ENCODE results near the gene ZFC3H1. TPM values are rescaled to one million over a fixed set of nuclear protein-coding genes. Genes with fewer than 3 reads are reported as not detected.
A peak's percentile ranks its signal among the peaks of the same experiment; 100 is the strongest.

Gene ZFC3H1
- total and polyA plus RNA-seq, 9 of the 15 experiments (the other 6 are each of a cell fraction or from before 2014, with no cell fraction given) = 14.8 to 80.5 (median 22.1) TPM

DNA sequence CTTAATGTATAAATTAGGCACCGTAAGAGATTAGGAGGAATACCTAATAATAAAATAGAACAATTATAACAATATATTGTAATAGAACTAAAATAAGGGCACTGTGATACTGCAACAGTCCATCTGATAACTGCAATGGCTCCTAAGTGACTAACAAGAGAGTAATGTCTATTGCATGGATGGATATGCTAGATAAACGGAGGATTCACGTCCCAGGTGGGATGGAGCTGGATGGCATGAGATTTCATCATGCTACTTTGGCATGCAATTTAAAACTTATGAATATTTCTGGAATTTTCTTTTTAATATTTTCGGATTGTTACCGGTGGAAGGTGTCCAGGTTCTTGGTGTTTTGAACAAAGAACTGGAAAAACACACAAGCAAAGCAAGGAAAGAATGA is 20.0 kb upstream of the ZFC3H1 start:
- Histone ChIP-seq H3K9me1 (ENCODE audit: control insufficient read depth, insufficient read depth, low read length) (no peaks in the 10 kb centered on the region), H2AFZ (ENCODE audit: low read depth, low read length) (no peak overlapping the region), H4K20me1 (replicated peaks; ENCODE audit: control insufficient read depth, insufficient read depth, low read length) (no peaks in the 10 kb centered on the region), H3K36me3 (ENCODE audit: control insufficient read depth, insufficient read depth, low read length) (no peaks in the 10 kb centered on the region), H3K79me2 (ENCODE audit: control insufficient read depth, insufficient read depth, low read length) (peaks cover 21% of the 10 kb centered on the region), H3K9me3 (replicated peaks; ENCODE audit: control insufficient read depth, insufficient read depth, low read depth, low read length) (no peaks in the 10 kb centered on the region), H3K4me2 (ENCODE audit: insufficient read depth, low read length) (no peak overlapping the region), H3K4me1 (replicated peaks in 1 of 2; ENCODE audit: control insufficient read depth in 2 of 2, insufficient read depth in 2 of 2, low read length in 2 of 2) (peaks cover 4 to 10% of the 10 kb centered on the region in 2 experiments; a peak in 1 of 5 replicates), H3K27me3 (ENCODE audit: control insufficient read depth in 2 of 2, insufficient read depth in 2 of 2, low read length in 2 of 2) (no peaks in the 10 kb centered on the region), H3K9ac (ENCODE audit: insufficient read depth in 1 of 2, low read depth in 2 of 2, low read length in 2 of 2) (no peak overlapping the region), H3K4me3 (no peak overlapping the region), H3K27ac (ENCODE audit: extremely low read depth, low read depth, low read length) (no peak overlapping the region)
- DNase-seq (ENCODE audit: extremely low read depth in 1 of 4, low spot score in 3 of 4) = no peak
- 65% methylated on average over 5 of the region's 5 CpGs for WGBS (ENCODE audit: insufficient coverage, low coverage, missing lambda C conversion rate)
- FAIRE-seq = no peak
- in situ Hi-C loops (cut with MboI) = no loop called here
- POLR2A ChIA-PET = interaction anchor here (0.7 kb wide), 1 partner anchor 990 kb away, joined by 3 read pairs; no protein-coding TSS in a partner anchor
- no TSS peak for BruUV-seq (replicated peaks)
- ATAC-seq = no peak
- CTCF ChIA-PET (ENCODE audit: low intra/inter-chr PET ratio) = no interaction called here
- intact Hi-C loops (cut with micrococcal nuclease) = no loop called here
- TF ChIP-seq EP300 (IDR thresholded peaks at IDR 0.05; ENCODE audit: low read length) (peak; percentile 60), FOXJ2 (tag; IDR thresholded peaks at IDR 0.05) (no peak), POLR2H (tag; IDR thresholded peaks at IDR 0.05; ENCODE audit: low read depth) (peak; percentile 35; the same call in 1 of the 2 replicates), SAFB (IDR thresholded peaks at IDR 0.05; ENCODE audit: borderline replicate concordance, low read depth, low read length) (no peak), DPF2 (IDR thresholded peaks at IDR 0.05) (0 out of 2 replicates have a peak, but pooled peaks have one; percentile 37), ZNF347 (CRISPR knock-in tag; IDR thresholded peaks at IDR 0.05; ENCODE audit: low read depth) (no peak), ARID1B (IDR thresholded peaks at IDR 0.05) (peak; percentile 60), CTBP1 (IDR thresholded peaks at IDR 0.05; ENCODE audit: borderline replicate concordance) (0 out of 2 replicates have a peak, but pooled peaks have one; percentile 14), TEAD4 (IDR thresholded peaks at IDR 0.05; ENCODE audit: low read length) (peak; percentile 71), TEAD4 (CRISPR knock-in tag; IDR thresholded peaks at IDR 0.05; ENCODE audit: borderline replicate concordance) (no peak), CBFA2T3 (IDR thresholded peaks at IDR 0.05) (peak; percentile 52), FOSL1 (tag; conservative IDR thresholded peaks at IDR 0.05) (peak; percentile 78), ZNF75A (CRISPR knock-in tag; IDR thresholded peaks at IDR 0.05) (no peak), TAL1 (IDR thresholded peaks at IDR 0.05) (peak; percentile 41)
- TF ChIP-seq, protein P1, sequence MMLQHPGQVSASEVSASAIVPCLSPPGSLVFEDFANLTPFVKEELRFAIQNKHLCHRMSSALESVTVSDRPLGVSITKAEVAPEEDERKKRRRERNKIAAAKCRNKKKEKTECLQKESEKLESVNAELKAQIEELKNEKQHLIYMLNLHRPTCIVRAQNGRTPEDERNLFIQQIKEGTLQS (IDR thresholded peaks at IDR 0.05) = peak; percentile 84
- TF ChIP-seq, protein P1 (CRISPR knock-in tag; conservative IDR thresholded peaks at IDR 0.05) = no peak
- TF ChIP-seq, protein P2, sequence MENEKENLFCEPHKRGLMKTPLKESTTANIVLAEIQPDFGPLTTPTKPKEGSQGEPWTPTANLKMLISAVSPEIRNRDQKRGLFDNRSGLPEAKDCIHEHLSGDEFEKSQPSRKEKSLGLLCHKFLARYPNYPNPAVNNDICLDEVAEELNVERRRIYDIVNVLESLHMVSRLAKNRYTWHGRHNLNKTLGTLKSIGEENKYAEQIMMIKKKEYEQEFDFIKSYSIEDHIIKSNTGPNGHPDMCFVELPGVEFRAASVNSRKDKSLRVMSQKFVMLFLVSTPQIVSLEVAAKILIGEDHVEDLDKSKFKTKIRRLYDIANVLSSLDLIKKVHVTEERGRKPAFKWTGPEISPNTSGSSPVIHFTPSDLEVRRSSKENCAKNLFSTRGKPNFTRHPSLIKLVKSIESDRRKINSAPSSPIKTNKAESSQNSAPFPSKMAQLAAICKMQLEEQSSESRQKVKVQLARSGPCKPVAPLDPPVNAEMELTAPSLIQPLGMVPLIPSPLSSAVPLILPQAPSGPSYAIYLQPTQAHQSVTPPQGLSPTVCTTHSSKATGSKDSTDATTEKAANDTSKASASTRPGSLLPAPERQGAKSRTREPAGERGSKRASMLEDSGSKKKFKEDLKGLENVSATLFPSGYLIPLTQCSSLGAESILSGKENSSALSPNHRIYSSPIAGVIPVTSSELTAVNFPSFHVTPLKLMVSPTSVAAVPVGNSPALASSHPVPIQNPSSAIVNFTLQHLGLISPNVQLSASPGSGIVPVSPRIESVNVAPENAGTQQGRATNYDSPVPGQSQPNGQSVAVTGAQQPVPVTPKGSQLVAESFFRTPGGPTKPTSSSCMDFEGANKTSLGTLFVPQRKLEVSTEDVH (IDR thresholded peaks at IDR 0.05; ENCODE audit: low read depth, partially characterized antibody) = no peak
- TF ChIP-seq, protein P3, sequence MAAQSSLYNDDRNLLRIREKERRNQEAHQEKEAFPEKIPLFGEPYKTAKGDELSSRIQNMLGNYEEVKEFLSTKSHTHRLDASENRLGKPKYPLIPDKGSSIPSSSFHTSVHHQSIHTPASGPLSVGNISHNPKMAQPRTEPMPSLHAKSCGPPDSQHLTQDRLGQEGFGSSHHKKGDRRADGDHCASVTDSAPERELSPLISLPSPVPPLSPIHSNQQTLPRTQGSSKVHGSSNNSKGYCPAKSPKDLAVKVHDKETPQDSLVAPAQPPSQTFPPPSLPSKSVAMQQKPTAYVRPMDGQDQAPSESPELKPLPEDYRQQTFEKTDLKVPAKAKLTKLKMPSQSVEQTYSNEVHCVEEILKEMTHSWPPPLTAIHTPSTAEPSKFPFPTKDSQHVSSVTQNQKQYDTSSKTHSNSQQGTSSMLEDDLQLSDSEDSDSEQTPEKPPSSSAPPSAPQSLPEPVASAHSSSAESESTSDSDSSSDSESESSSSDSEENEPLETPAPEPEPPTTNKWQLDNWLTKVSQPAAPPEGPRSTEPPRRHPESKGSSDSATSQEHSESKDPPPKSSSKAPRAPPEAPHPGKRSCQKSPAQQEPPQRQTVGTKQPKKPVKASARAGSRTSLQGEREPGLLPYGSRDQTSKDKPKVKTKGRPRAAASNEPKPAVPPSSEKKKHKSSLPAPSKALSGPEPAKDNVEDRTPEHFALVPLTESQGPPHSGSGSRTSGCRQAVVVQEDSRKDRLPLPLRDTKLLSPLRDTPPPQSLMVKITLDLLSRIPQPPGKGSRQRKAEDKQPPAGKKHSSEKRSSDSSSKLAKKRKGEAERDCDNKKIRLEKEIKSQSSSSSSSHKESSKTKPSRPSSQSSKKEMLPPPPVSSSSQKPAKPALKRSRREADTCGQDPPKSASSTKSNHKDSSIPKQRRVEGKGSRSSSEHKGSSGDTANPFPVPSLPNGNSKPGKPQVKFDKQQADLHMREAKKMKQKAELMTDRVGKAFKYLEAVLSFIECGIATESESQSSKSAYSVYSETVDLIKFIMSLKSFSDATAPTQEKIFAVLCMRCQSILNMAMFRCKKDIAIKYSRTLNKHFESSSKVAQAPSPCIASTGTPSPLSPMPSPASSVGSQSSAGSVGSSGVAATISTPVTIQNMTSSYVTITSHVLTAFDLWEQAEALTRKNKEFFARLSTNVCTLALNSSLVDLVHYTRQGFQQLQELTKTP (IDR thresholded peaks at IDR 0.05; ENCODE audit: low read depth in 1 of 2, partially characterized antibody in 2 of 2) = peak in 1 of 2 experiments; percentile 15

Data from K562 (cell line).